ENCODE results near the gene ELMOD1. TPM values are rescaled to one million over a fixed set of nuclear protein-coding genes. Genes with fewer than 3 reads are reported as not detected.

The ELMOD1 gene
- total RNA-seq, 1 experiment from 2014 or later = not detected

DNA sequence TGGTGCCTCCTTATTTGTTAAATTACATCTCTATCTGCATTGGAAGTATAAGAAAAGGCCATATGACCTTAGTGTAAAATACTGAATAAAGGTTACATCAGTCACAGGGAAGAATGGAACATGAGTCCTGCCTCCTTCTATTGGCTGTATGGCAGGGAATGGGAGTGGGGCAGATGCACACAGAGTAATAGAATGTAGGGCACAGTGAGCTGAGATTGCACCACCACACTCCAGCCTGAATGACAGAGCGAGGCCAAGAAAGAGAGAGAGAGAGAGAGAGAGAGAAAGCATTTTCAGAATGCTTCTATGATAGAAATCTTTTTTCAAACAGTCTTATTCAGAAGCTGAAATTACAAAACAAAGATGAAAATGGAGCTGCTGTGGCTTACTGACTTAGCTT is 62.1 kb downstream of the ELMOD1 start:
- H3K4me1 Mint-ChIP-seq (ENCODE audit: insufficient read depth, unreplicated experiment) = no peaks in the 10 kb centered on the region
- TF ChIP-seq CTCF (IDR thresholded peaks at IDR 0.05; ENCODE audit: unreplicated experiment) = no peak
- H3K9me3 Mint-ChIP-seq (ENCODE audit: unreplicated experiment) = no peaks in the 10 kb centered on the region
- intact Hi-C loops (cut with micrococcal nuclease) = no loop called here
- DNase-seq (ENCODE audit: unreplicated experiment) = peak; percentile 20
- ChIA-PET CTCF (interaction anchor here (1.0 to 1.1 kb wide), 2 partner anchors 82 to 90 kb away, joined by 3 read pairs; no protein-coding TSS in a partner anchor), POLR2A (interaction anchor here (0.7 kb wide), 1 partner anchor 15 kb away, joined by 3 read pairs; no protein-coding TSS in a partner anchor)
- H3K27me3 Mint-ChIP-seq (ENCODE audit: insufficient read depth, unreplicated experiment) = peaks cover 79% of the 10 kb centered on the region
- no peak overlapping the region for H3K27ac Mint-ChIP-seq (ENCODE audit: low read depth, unreplicated experiment)
- H3K4me3 Mint-ChIP-seq (ENCODE audit: unreplicated experiment) = no peak overlapping the region
- H3K36me3 Mint-ChIP-seq (ENCODE audit: insufficient read depth, unreplicated experiment) = no peaks in the 10 kb centered on the region
- BruUV-seq (replicated peaks) = no TSS peak

DNA sequence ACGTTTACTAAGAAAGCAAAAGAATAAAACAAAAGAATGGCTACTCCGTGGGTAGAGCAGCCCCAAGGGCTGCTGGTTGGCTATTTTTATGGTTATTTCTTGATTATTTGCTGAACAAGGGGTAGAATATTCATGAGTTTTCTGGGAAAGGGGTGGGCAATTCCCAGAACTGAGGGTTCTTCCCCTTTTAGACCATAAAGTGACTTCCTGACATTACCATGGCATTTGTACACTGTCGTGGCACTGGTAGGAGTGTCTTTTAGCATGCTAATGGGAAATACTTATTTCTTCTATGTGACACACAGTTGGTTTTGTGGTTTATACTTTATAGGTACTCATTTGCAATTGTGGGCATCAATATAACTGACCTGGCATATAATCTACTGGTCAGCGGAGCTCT is 64.7 kb downstream of the ELMOD1 start:
- H3K4me3 Mint-ChIP-seq (ENCODE audit: unreplicated experiment) = no peak overlapping the region
- H3K9me3 Mint-ChIP-seq (ENCODE audit: unreplicated experiment) = no peaks in the 10 kb centered on the region
- peaks cover 79% of the 10 kb centered on the region for H3K27me3 Mint-ChIP-seq (ENCODE audit: insufficient read depth, unreplicated experiment)
- POLR2A ChIA-PET = no interaction called here
- no peak overlapping the region for H3K27ac Mint-ChIP-seq (ENCODE audit: low read depth, unreplicated experiment)
- TF ChIP-seq CTCF (IDR thresholded peaks at IDR 0.05; ENCODE audit: unreplicated experiment) = no peak
- no peaks in the 10 kb centered on the region for H3K4me1 Mint-ChIP-seq (ENCODE audit: insufficient read depth, unreplicated experiment)
- CTCF ChIA-PET = no interaction called here
- H3K36me3 Mint-ChIP-seq (ENCODE audit: insufficient read depth, unreplicated experiment) = no peaks in the 10 kb centered on the region
- intact Hi-C loops (cut with micrococcal nuclease) = no loop called here
- DNase-seq (ENCODE audit: unreplicated experiment) = no peak
- BruUV-seq (replicated peaks) = no TSS peak

GRCh38 chr11:107659310-107659709 is 68.4 kb downstream of the ELMOD1 start:
- intact Hi-C loops (cut with micrococcal nuclease) = no loop called here
- CTCF ChIA-PET = interaction anchor here (0.8 kb wide), 1 partner anchor 83 kb away, joined by 3 read pairs; no protein-coding TSS in a partner anchor
- DNase-seq (ENCODE audit: unreplicated experiment) = no peak
- no peaks in the 10 kb centered on the region for H3K4me1 Mint-ChIP-seq (ENCODE audit: insufficient read depth, unreplicated experiment)
- H3K9me3 Mint-ChIP-seq (ENCODE audit: unreplicated experiment) = no peaks in the 10 kb centered on the region
- no TSS peak for BruUV-seq (replicated peaks)
- peaks cover 79% of the 10 kb centered on the region for H3K27me3 Mint-ChIP-seq (ENCODE audit: insufficient read depth, unreplicated experiment)
- no peaks in the 10 kb centered on the region for H3K36me3 Mint-ChIP-seq (ENCODE audit: insufficient read depth, unreplicated experiment)
- no peak overlapping the region for H3K4me3 Mint-ChIP-seq (ENCODE audit: unreplicated experiment)
- TF ChIP-seq CTCF (IDR thresholded peaks at IDR 0.05; ENCODE audit: unreplicated experiment) = no peak
- POLR2A ChIA-PET = no interaction called here
- H3K27ac Mint-ChIP-seq (ENCODE audit: low read depth, unreplicated experiment) = no peak overlapping the region

DNA sequence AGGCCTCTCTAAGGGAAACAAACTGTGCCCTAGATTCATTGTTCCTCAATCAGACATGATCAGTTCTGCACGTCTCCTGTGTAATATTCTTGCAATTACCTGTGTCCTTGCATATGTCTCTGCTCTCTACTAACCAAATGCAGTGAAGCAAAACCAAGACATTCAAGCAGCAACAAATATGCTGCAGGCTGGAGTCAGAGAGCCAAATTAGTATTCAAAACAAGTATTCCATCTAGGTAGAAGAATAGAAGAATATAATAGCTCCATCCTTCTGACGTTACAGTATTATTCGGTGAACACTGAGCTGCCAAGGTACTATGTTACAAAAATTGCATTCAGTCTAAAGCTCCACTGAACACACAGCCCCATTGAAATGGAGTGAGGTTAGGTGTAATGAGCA is 69.1 kb downstream of the ELMOD1 start:
- BruUV-seq (replicated peaks) = no TSS peak
- ChIA-PET POLR2A (no interaction called here), CTCF (interaction anchor here (0.6 kb wide), 1 partner anchor 30 kb away, joined by 5 read pairs; no protein-coding TSS in a partner anchor)
- no peak for TF ChIP-seq CTCF (IDR thresholded peaks at IDR 0.05; ENCODE audit: unreplicated experiment)
- Mint-ChIP-seq H3K27me3 (ENCODE audit: insufficient read depth, unreplicated experiment) (peaks cover 86% of the 10 kb centered on the region), H3K4me1 (ENCODE audit: insufficient read depth, unreplicated experiment) (no peaks in the 10 kb centered on the region), H3K27ac (ENCODE audit: low read depth, unreplicated experiment) (no peak overlapping the region), H3K36me3 (ENCODE audit: insufficient read depth, unreplicated experiment) (no peaks in the 10 kb centered on the region), H3K4me3 (ENCODE audit: unreplicated experiment) (no peak overlapping the region), H3K9me3 (ENCODE audit: unreplicated experiment) (no peaks in the 10 kb centered on the region)
- intact Hi-C loops (cut with micrococcal nuclease) = no loop called here
- no peak for DNase-seq (ENCODE audit: unreplicated experiment)

Measured in MCF 10A (cell line).